Suprapubic skin (tissue), 4 donors: ENCODE measurements around the gene RIMBP2. TPM values are rescaled to one million over a fixed set of nuclear protein-coding genes. Genes with fewer than 3 reads are reported as not detected.

Experiments used
- DNase-seq, 2 donors: peaks; one replicate each; pipeline ENCODE4 v3.0.0-alpha.2; 2019; ENCODE audit warnings: low spot score in 2 of 2
- H3K27ac ChIP-seq: fragments of 200-600 bp; sonication (generic); one replicate; pipeline ENCODE4 v1.5.1; 2019
- H3K27me3 ChIP-seq: fragments of 200-600 bp; sonication (generic); one replicate; pipeline ENCODE4 v1.5.1; 2019
- H3K36me3 ChIP-seq: fragments of 200-600 bp; sonication (generic); one replicate; pipeline ENCODE4 v1.5.1; 2019
- H3K4me1 ChIP-seq: fragments of 200-600 bp; sonication (generic); one replicate; pipeline ENCODE4 v1.5.1; 2019
- H3K4me3 ChIP-seq: fragments of 200-600 bp; sonication (generic); one replicate; pipeline ENCODE4 v1.5.1; 2019; ENCODE audit warnings: mild to moderate bottlenecking
- H3K9me3 ChIP-seq: fragments of 200-600 bp; sonication (generic); one replicate; pipeline ENCODE4 v1.5.1; 2019
- CTCF ChIP-seq, 2 donors: fragments of 200-600 bp in 1 of 2; fragments of 450-650 bp in 1 of 2; sonication (generic) in 1 of 2; IDR thresholded peaks; one replicate each; pipeline ENCODE4 v1.5.1; 2016 to 2019; ENCODE audit warnings: antibody characterized with exemption in 2 of 2, mild to moderate bottlenecking in 1 of 2, moderate library complexity in 1 of 2
- EP300 ChIP-seq: sonication (generic); formaldehyde crosslinking; IDR thresholded peaks from one replicate; pipeline ENCODE4 v1.6.1; 2017; ENCODE audit warnings: antibody characterized with exemption
- POLR2A ChIP-seq, 2 donors: fragments of 450-650 bp; IDR thresholded peaks; one replicate each; pipeline ENCODE4 v1.6.1; 2017; ENCODE audit warnings: antibody characterized with exemption in 2 of 2, mild to moderate bottlenecking in 2 of 2, moderate library complexity in 2 of 2
- POLR2AphosphoS5 ChIP-seq, 3 donors: sonication (generic); formaldehyde crosslinking; IDR thresholded peaks; one replicate each; pipeline ENCODE4 v1.6.1; 2017; ENCODE audit warnings: antibody characterized with exemption in 3 of 3
- WGBS: methylation state at CpG from one replicate; pipeline ENCODE4 v1.1.5; 2018; 5-methylcytosine and 5-hydroxymethylcytosine counted together
- total RNA-seq, 4 donors: library from RNA; depleted of rRNA; stranded (reverse); fragments of >200 nt; gene quantifications; one replicate each; pipeline ENCODE4 v1.1.0, GENCODE V29; 2016

RIMBP2 gene
- total RNA-seq, 4 donors from 2014 or later, result 2.1 to 21.8 (median 3.0) TPM

DNA sequence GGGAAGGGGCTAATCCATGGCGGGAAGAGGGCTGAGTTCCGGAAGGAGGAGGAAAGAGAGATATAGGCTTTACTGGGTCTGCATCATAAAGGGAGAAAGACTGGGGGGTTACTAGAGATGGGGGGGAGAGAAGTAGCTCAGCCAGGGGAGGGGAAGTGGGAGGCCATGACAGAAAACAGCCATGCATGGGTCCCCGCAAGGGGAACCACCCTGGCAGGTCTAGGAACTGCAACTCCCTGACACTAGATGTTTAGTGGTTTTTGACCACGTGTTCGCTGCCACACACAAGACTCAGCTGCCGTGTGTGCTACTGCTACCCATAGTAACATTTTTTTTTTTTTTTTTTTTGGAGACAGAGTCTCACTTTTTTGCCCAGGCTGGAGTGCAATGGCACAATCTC, 145.0 kb downstream of the RIMBP2 start:
- Histone ChIP-seq H3K4me3 (no peak overlapping the region), H3K4me1 (no peaks in the 10 kb centered on the region), H3K27ac (no peak overlapping the region), H3K36me3 (no peaks in the 10 kb centered on the region), H3K9me3 (no peaks in the 10 kb centered on the region), H3K27me3 (no peaks in the 10 kb centered on the region)
- DNase-seq, result no peak
- WGBS, result 83% methylated on average over 6 of the region's 6 CpGs
- TF ChIP-seq EP300 (no peak), POLR2A (IDR thresholded peaks at IDR 0.05) (no peak), CTCF (IDR thresholded peaks at IDR 0.05) (no peak), POLR2AphosphoS5 (IDR thresholded peaks at IDR 0.05) (no peak)

DNA sequence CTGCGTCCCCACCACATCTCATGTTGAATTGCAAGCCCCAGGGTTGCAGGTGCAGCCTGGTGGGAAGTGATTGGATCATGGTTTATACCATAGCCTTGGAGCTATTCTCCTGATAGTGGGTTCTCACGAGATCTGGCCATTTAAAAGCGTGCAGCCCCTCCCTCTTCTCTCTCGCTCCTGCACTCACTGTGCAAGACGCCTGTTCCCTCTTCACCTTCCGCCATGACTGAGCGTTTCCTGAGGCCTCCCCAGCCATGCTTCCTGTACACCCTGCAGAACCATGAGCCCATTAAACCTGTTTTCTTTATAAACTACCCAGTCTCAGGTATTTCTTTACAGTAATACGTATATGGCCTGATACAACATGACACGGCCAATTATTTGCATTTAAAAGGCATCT, 146.6 kb downstream of the RIMBP2 start:
- DNase-seq, result no peak
- no peaks in the 10 kb centered on the region for H3K27me3 ChIP-seq
- H3K4me3 ChIP-seq, result no peak overlapping the region
- H3K9me3 ChIP-seq, result peaks cover 11% of the 10 kb centered on the region
- 82% methylated on average over 9 of the region's 9 CpGs for WGBS
- no peaks in the 10 kb centered on the region for H3K4me1 ChIP-seq
- H3K36me3 ChIP-seq, result no peaks in the 10 kb centered on the region
- no peak overlapping the region for H3K27ac ChIP-seq
- TF ChIP-seq POLR2AphosphoS5 (IDR thresholded peaks at IDR 0.05) (no peak), EP300 (no peak), POLR2A (IDR thresholded peaks at IDR 0.05) (no peak), CTCF (IDR thresholded peaks at IDR 0.05) (no peak)

DNA sequence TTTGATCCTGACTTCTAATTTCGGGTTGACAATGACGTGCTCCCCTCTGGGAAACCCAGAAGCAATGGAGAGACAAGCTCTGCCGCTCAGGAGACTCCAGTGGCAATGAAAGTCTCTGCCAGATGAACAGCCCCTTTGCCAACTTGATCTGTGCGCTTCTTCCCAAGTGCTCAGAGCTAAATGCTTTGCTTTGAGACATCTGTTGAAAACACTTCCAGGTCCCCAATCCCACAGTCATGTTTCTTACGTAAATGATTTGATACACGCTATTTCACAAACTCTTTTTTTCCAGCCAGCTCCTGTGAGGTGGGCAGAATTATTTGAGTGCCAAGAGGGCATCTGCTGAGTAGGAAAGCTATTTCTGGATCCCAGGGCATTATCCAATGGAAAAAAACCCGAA, 147.6 kb downstream of the RIMBP2 start:
- TF ChIP-seq POLR2AphosphoS5 (IDR thresholded peaks at IDR 0.05) (no peak), CTCF (IDR thresholded peaks at IDR 0.05) (no peak), POLR2A (IDR thresholded peaks at IDR 0.05) (no peak), EP300 (no peak)
- peaks cover 13% of the 10 kb centered on the region for H3K9me3 ChIP-seq
- H3K36me3 ChIP-seq, result no peaks in the 10 kb centered on the region
- H3K4me3 ChIP-seq, result no peak overlapping the region
- no peak for DNase-seq
- WGBS, result 78% methylated on average over 7 of the region's 7 CpGs
- no peaks in the 10 kb centered on the region for H3K4me1 ChIP-seq
- H3K27me3 ChIP-seq, result no peaks in the 10 kb centered on the region
- no peak overlapping the region for H3K27ac ChIP-seq

DNA sequence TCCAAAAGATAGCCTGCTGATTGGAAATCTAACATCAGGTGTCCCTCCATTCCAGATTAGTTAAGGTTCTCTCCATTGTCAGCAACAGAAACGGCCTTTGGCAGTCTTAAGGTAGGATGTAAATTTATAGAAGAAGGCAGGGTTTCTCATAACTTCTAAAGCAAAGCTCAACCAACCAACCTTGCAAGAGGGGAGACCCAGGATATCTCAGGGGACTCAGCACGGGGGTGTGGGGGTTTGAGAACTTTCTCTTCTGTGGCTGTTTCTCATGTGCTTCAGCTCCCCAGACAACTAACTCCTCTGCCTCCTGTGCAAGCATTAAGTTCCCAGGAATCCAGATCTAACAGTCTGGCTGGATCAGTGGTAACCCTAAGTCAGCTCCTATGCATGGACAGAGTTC, 148.1 kb downstream of the RIMBP2 start:
- WGBS, result 74% methylated on average over 2 of the region's 2 CpGs
- no peaks in the 10 kb centered on the region for H3K36me3 ChIP-seq

More for the DNA sequence above, 148.1 kb downstream of the RIMBP2 start:
- no peak for DNase-seq
- Histone ChIP-seq H3K27ac (no peak overlapping the region), H3K27me3 (no peaks in the 10 kb centered on the region), H3K9me3 (peaks cover 13% of the 10 kb centered on the region), H3K4me3 (no peak overlapping the region), H3K4me1 (no peaks in the 10 kb centered on the region)
- TF ChIP-seq POLR2AphosphoS5 (IDR thresholded peaks at IDR 0.05) (no peak), CTCF (IDR thresholded peaks at IDR 0.05) (no peak), EP300 (no peak), POLR2A (IDR thresholded peaks at IDR 0.05) (no peak)
